GM23338 (cell line): ENCODE data around the gene LRBA. TPM values are rescaled to one million over a fixed set of nuclear protein-coding genes. Genes with fewer than 3 reads are reported as not detected.

Experiments
- ATAC-seq: fragments of 200-7000 bp; cut with Tn5 transposase; 3 replicates; pipeline ENCODE4 v1.9.1; 2020
- DNase-seq: peaks from one replicate; pipeline ENCODE4 v3.0.0-alpha.2; 2015; ENCODE audit warnings: low spot score
- H2AFZ ChIP-seq: fragments of 200-600 bp; sonication (generic); 2 replicates; pipeline ENCODE4 v1.8.0; 2016; ENCODE audit warnings: antibody characterized with exemption, mild to moderate bottlenecking, moderate library complexity
- H3F3A ChIP-seq: fragments of 200-600 bp; sonication (generic); replicated peaks from 2 replicates; pipeline ENCODE4 v1.8.0; 2017; ENCODE audit warnings: antibody characterized with exemption, mixed run types, low read depth
- H3K27ac ChIP-seq: fragments of 200-600 bp; sonication (generic); 2 replicates; pipeline ENCODE4 v1.6.1; 2016; ENCODE audit warnings: low read depth
- H3K27me3 ChIP-seq: fragments of 200-600 bp; sonication (generic); 2 replicates; pipeline ENCODE4 v1.8.0; 2016; ENCODE audit warnings: mild to moderate bottlenecking, mixed run types, moderate library complexity; ENCODE audit not compliant: insufficient read depth
- H3K36me3 ChIP-seq: fragments of 200-600 bp; sonication (generic); 2 replicates; pipeline ENCODE4 v1.8.0; 2016; ENCODE audit warnings: mild to moderate bottlenecking; ENCODE audit not compliant: insufficient read depth
- H3K4me1 ChIP-seq: fragments of 200-600 bp; sonication (generic); 2 replicates; pipeline ENCODE4 v1.8.0; 2016; ENCODE audit warnings: mild to moderate bottlenecking, moderate library complexity; ENCODE audit not compliant: insufficient read depth
- H3K4me2 ChIP-seq: fragments of 200-600 bp; sonication (generic); 2 replicates; pipeline ENCODE4 v1.7.1; 2017; ENCODE audit warnings: mixed run types
- H3K4me3 ChIP-seq: fragments of 200-600 bp; sonication (generic); 2 replicates; pipeline ENCODE4 v1.6.1; 2016; ENCODE audit warnings: mixed run types
- H3K79me2 ChIP-seq: fragments of 200-600 bp; sonication (generic); replicated peaks from 2 replicates; pipeline ENCODE4 v1.8.0; 2017; ENCODE audit warnings: mild to moderate bottlenecking; ENCODE audit not compliant: insufficient read depth
- H3K9me2 ChIP-seq: fragments of 200-600 bp; sonication (generic); 2 replicates; pipeline ENCODE4 v1.8.0; 2017; ENCODE audit not compliant: insufficient read depth
- H4K20me1 ChIP-seq: fragments of 200-600 bp; sonication (generic); replicated peaks from 2 replicates; pipeline ENCODE4 v1.8.0; 2017; ENCODE audit warnings: mild to moderate bottlenecking; ENCODE audit not compliant: insufficient read depth
- H3K27ac Mint-ChIP-seq: 2 replicates; pipeline ENCODE4 v1.8.0; 2020; ENCODE audit warnings: inconsistent platforms, mild to moderate bottlenecking, moderate library complexity, mixed read lengths
- H3K27me3 Mint-ChIP-seq: 3 replicates; pipeline ENCODE4 v1.8.0; 2022; ENCODE audit warnings: low read depth, mild to moderate bottlenecking, moderate library complexity, mixed read lengths, inconsistent platforms; ENCODE audit not compliant: insufficient read depth, poor library complexity
- H3K36me3 Mint-ChIP-seq: 3 replicates; pipeline ENCODE4 v1.8.0; 2021; ENCODE audit warnings: low read depth, mild to moderate bottlenecking, inconsistent platforms, moderate library complexity, mixed read lengths
- H3K4me1 Mint-ChIP-seq: 3 replicates; pipeline ENCODE4 v1.8.0; 2020; ENCODE audit warnings: mild to moderate bottlenecking, inconsistent platforms, mixed read lengths
- H3K4me3 Mint-ChIP-seq: 3 replicates; pipeline ENCODE4 v1.8.0; 2021; ENCODE audit warnings: moderate library complexity, mild to moderate bottlenecking, inconsistent platforms, mixed read lengths
- H3K9me3 Mint-ChIP-seq: 3 replicates; pipeline ENCODE4 v1.8.0; 2020; ENCODE audit warnings: moderate library complexity, mild to moderate bottlenecking, inconsistent platforms, mixed read lengths
- CREB1 ChIP-seq: fragments of 250-450 bp; sonication (Bioruptor Pico); IDR thresholded peaks from 2 replicates; pipeline ENCODE4 v1.5.0; 2020; ENCODE audit warnings: low read depth, mild to moderate bottlenecking, moderate library complexity
- CTCF ChIP-seq, 2 experiments: fragments of 200-600 bp in 1 of 2; sonication (generic) in 1 of 2; conservative IDR thresholded peaks; 2 replicates each; pipeline versions ENCODE4 v1.5.1 to v1.6.1; 2016 to 2017; ENCODE audit warnings: antibody characterized with exemption in 2 of 2, low read depth in 2 of 2, mild to moderate bottlenecking in 2 of 2, moderate library complexity in 1 of 2
- EZH2 ChIP-seq: fragments of 200-600 bp; sonication (generic); IDR thresholded peaks from one replicate; pipeline ENCODE4 v1.8.0; 2017; ENCODE audit warnings: antibody characterized with exemption, mild to moderate bottlenecking, low read depth; ENCODE audit not compliant: unreplicated experiment
- EZH2phosphoT487 ChIP-seq: fragments of 200-600 bp; sonication (generic); IDR thresholded peaks from one replicate; pipeline ENCODE4 v1.8.1; 2018; ENCODE audit warnings: antibody characterized with exemption; ENCODE audit not compliant: unreplicated experiment
- JUNB ChIP-seq: IDR thresholded peaks from one replicate; pipeline ENCODE4 v1.6.1; 2016; ENCODE audit warnings: antibody characterized with exemption; ENCODE audit not compliant: unreplicated experiment
- NANOG ChIP-seq: IDR thresholded peaks from 2 replicates; pipeline ENCODE4 v1.6.1; 2016; ENCODE audit warnings: antibody characterized with exemption, borderline replicate concordance
- REST ChIP-seq: IDR thresholded peaks from one replicate; pipeline ENCODE4 v1.6.1; 2018; ENCODE audit warnings: antibody characterized with exemption; ENCODE audit not compliant: unreplicated experiment
- ZNF114 ChIP-seq: fragments of 250-450 bp; sonication (Bioruptor Pico); IDR thresholded peaks from 2 replicates; pipeline ENCODE4 v1.5.0; 2020; ENCODE audit warnings: mild to moderate bottlenecking, moderate library complexity
- ZNF331 ChIP-seq: fragments of 250-450 bp; sonication (Bioruptor Pico); IDR thresholded peaks from 2 replicates; pipeline ENCODE4 v1.5.0; 2020; ENCODE audit warnings: low read depth, mild to moderate bottlenecking, moderate library complexity
- polyA plus RNA-seq: library from polyadenylated mRNA; unstranded; fragments of >200 nt; fragmentation: Nextera tagmentation; extraction: Ambion mirVana; gene quantifications from 2 replicates; pipeline ENCODE4 v1.2.1, GENCODE V29; 2016
- total RNA-seq: library from RNA; depleted of rRNA; stranded (reverse); fragments of >200 nt; shearing (Covaris generic); gene quantifications from 2 replicates; pipeline ENCODE4 v1.2.3, GENCODE V29; 2014
- TF ChIP-seq, protein P1 (sequence below): IDR thresholded peaks from 2 replicates; pipeline ENCODE4 v1.6.1; 2016; ENCODE audit warnings: antibody characterized with exemption

Gene LRBA
- total and polyA plus RNA-seq, 2 experiments from 2014 or later: 23.3 to 126 TPM

DNA sequence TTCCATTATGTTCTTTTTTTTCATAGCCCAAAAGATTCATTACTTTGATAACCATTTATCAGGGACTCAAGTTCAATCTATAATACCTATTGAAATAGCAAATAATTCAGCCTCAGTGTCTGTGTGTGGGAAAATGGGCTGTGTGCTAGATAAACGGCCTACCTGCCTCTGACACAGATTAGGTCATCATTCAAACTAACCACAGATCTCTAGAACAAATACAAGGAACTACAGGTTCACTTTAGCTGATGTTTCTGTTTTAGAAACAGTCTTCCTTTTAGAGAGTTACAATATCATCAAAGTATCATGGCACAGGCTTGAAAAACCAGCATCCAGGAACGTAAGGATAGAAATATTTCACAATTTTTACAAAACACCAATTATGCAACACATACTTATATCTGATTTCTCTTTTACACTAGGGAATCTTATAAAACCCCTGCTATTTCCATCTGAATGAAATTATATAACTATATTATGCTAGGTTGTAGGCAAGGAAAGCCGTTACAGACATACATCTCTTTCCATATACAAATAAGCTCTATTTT is 489.7 kb downstream of the LRBA start:
- Mint-ChIP-seq H3K27ac (no peak overlapping the region), H3K4me3 (no peak overlapping the region), H3K4me1 (no peaks in the 10 kb centered on the region), H3K36me3 (no peaks in the 10 kb centered on the region), H3K27me3 (no peaks in the 10 kb centered on the region), H3K9me3 (no peaks in the 10 kb centered on the region)
- Histone ChIP-seq H3K27ac (no peak overlapping the region), H3K36me3 (no peaks in the 10 kb centered on the region), H4K20me1 (no peaks in the 10 kb centered on the region), H3F3A (no peaks in the 10 kb centered on the region), H3K4me1 (no peaks in the 10 kb centered on the region), H3K4me2 (no peak overlapping the region), H3K79me2 (no peaks in the 10 kb centered on the region), H3K4me3 (no peak overlapping the region), H3K27me3 (no peaks in the 10 kb centered on the region), H3K9me2 (no peaks in the 10 kb centered on the region), H2AFZ (no peak overlapping the region)
- TF ChIP-seq ZNF114 (CRISPR knock-in tag): no peak
- no peak for TF ChIP-seq EZH2
- no peak for TF ChIP-seq REST
- TF ChIP-seq CREB1 (CRISPR knock-in tag): no peak
- TF ChIP-seq EZH2phosphoT487: no peak
- no peak for TF ChIP-seq JUNB
- no peak for TF ChIP-seq ZNF331 (CRISPR knock-in tag)
- no peak for TF ChIP-seq NANOG
- TF ChIP-seq, protein P1, sequence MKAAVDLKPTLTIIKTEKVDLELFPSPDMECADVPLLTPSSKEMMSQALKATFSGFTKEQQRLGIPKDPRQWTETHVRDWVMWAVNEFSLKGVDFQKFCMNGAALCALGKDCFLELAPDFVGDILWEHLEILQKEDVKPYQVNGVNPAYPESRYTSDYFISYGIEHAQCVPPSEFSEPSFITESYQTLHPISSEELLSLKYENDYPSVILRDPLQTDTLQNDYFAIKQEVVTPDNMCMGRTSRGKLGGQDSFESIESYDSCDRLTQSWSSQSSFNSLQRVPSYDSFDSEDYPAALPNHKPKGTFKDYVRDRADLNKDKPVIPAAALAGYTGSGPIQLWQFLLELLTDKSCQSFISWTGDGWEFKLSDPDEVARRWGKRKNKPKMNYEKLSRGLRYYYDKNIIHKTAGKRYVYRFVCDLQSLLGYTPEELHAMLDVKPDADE: no peak
- no peak for TF ChIP-seq CTCF (conservative IDR thresholded peaks at IDR 0.05; ENCODE audit: low read depth in 2 of 2)
- no peak for ATAC-seq
- no peak for DNase-seq
